H9 (cell line): ENCODE results near the gene IL18R1. TPM values are rescaled to one million over a fixed set of nuclear protein-coding genes. Genes with fewer than 3 reads are reported as not detected.

Experiments used
- DNase-seq: peaks from one replicate; pipeline ENCODE4 v3.0.0-alpha.2; 2017
- H2AFZ ChIP-seq: one replicate; pipeline ENCODE4 v1.6.1; 2013; ENCODE audit warnings: mild to moderate bottlenecking, low read length, control low read depth, moderate library complexity
- H2AK5ac ChIP-seq: 2 replicates; pipeline ENCODE4 v1.6.1; 2013; ENCODE audit warnings: low read length, control low read depth, mixed read lengths; ENCODE audit not compliant: insufficient read length
- H2BK120ac ChIP-seq: one replicate; pipeline ENCODE4 v1.6.1; 2013; ENCODE audit warnings: low read depth, mild to moderate bottlenecking, low read length, control low read depth, inconsistent platforms; ENCODE audit not compliant: poor library complexity, severe bottlenecking
- H2BK12ac ChIP-seq: 2 replicates; pipeline ENCODE4 v1.6.1; 2013; ENCODE audit warnings: low read length, control low read depth, mixed read lengths, low read depth; ENCODE audit not compliant: insufficient read length
- H2BK15ac ChIP-seq: 2 replicates; pipeline ENCODE4 v1.6.1; 2013; ENCODE audit warnings: low read depth, low read length, control low read depth
- H2BK20ac ChIP-seq: one replicate; pipeline ENCODE4 v1.6.1; 2013; ENCODE audit warnings: low read depth, mild to moderate bottlenecking, low read length, control low read depth, inconsistent platforms; ENCODE audit not compliant: poor library complexity, severe bottlenecking
- H2BK5ac ChIP-seq: 2 replicates; pipeline ENCODE4 v1.6.1; 2013; ENCODE audit warnings: low read length, control low read depth, mixed read lengths; ENCODE audit not compliant: insufficient read length
- H3K14ac ChIP-seq: 2 replicates; pipeline ENCODE4 v1.6.1; 2013; ENCODE audit warnings: low read length, control low read depth; ENCODE audit not compliant: insufficient read depth
- H3K18ac ChIP-seq: 2 replicates; pipeline ENCODE4 v1.6.1; 2013; ENCODE audit warnings: low read depth, mild to moderate bottlenecking, mixed read lengths, low read length, control low read depth; ENCODE audit not compliant: insufficient read length
- H3K23ac ChIP-seq: 2 replicates; pipeline ENCODE4 v1.6.1; 2013; ENCODE audit warnings: low read length, control low read depth, mixed read lengths, low read depth; ENCODE audit not compliant: insufficient read length
- H3K23me2 ChIP-seq: 2 replicates; pipeline ENCODE4 v1.6.1; 2013; ENCODE audit warnings: low read depth, mild to moderate bottlenecking, mixed read lengths, low read length, control low read depth; ENCODE audit not compliant: insufficient read length, poor library complexity, severe bottlenecking
- H3K27ac ChIP-seq: 2 replicates; pipeline ENCODE4 v1.5.1; 2013; ENCODE audit warnings: low read length, control low read depth, mixed read lengths, low read depth; ENCODE audit not compliant: insufficient read length
- H3K27me3 ChIP-seq: 2 replicates; pipeline ENCODE4 v1.6.1; 2013; ENCODE audit warnings: low read length, control low read depth, inconsistent platforms; ENCODE audit not compliant: insufficient read depth
- H3K4ac ChIP-seq: 2 replicates; pipeline ENCODE4 v1.6.1; 2013; ENCODE audit warnings: low read depth, mild to moderate bottlenecking, control low read depth, inconsistent platforms, low read length, moderate library complexity
- H3K4me1 ChIP-seq: 2 replicates; pipeline ENCODE4 v1.6.1; 2013; ENCODE audit warnings: low read length, control low read depth, inconsistent platforms; ENCODE audit not compliant: insufficient read depth
- H3K4me2 ChIP-seq: 2 replicates; pipeline ENCODE4 v1.6.1; 2013; ENCODE audit warnings: low read length, control low read depth, mixed read lengths; ENCODE audit not compliant: insufficient read length, insufficient read depth
- H3K56ac ChIP-seq: 2 replicates; pipeline ENCODE4 v1.6.1; 2013; ENCODE audit warnings: low read depth, mild to moderate bottlenecking, mixed read lengths, low read length, control low read depth; ENCODE audit not compliant: insufficient read length
- H3K79me1 ChIP-seq: 2 replicates; pipeline ENCODE4 v1.6.1; 2013; ENCODE audit warnings: low read depth, mild to moderate bottlenecking, moderate library complexity, low read length, control low read depth, inconsistent platforms; ENCODE audit not compliant: insufficient read depth, poor library complexity, severe bottlenecking
- H3K79me2 ChIP-seq: 2 replicates; pipeline ENCODE4 v1.6.1; 2013; ENCODE audit warnings: low read length, control low read depth, inconsistent platforms; ENCODE audit not compliant: insufficient read depth
- H3K9ac ChIP-seq: 2 replicates; pipeline ENCODE4 v1.6.1; 2013; ENCODE audit warnings: low read length, control low read depth, mixed read lengths; ENCODE audit not compliant: insufficient read length; ENCODE audit errors: extremely low read depth
- H3K9me3 ChIP-seq: one replicate; pipeline ENCODE4 v1.6.1; 2013; ENCODE audit warnings: low read depth, low read length, inconsistent platforms; ENCODE audit not compliant: control insufficient read depth
- H3T11ph ChIP-seq: one replicate; pipeline ENCODE4 v1.6.1; 2013; ENCODE audit warnings: mild to moderate bottlenecking, low read length, control low read depth, inconsistent platforms
- H4K20me1 ChIP-seq: one replicate; pipeline ENCODE4 v1.6.1; 2013; ENCODE audit not compliant: control insufficient read depth, insufficient read length, insufficient read depth
- H4K5ac ChIP-seq: 2 replicates; pipeline ENCODE4 v1.6.1; 2013; ENCODE audit warnings: low read depth, mild to moderate bottlenecking, mixed read lengths, low read length, control low read depth; ENCODE audit not compliant: insufficient read length
- H4K8ac ChIP-seq: replicated peaks from 2 replicates; pipeline ENCODE4 v1.6.1; 2013; ENCODE audit warnings: low read length, control low read depth, mixed read lengths, low read depth; ENCODE audit not compliant: insufficient read length
- H4K91ac ChIP-seq: 2 replicates; pipeline ENCODE4 v1.6.1; 2013; ENCODE audit warnings: low read depth, mild to moderate bottlenecking, moderate library complexity, mixed read lengths, low read length, control low read depth; ENCODE audit not compliant: insufficient read length
- H3K27ac Mint-ChIP-seq, 3 experiments: 2 replicates in 2 of 3; 3 replicates in 1 of 3; pipeline ENCODE4 v1.8.0; 2020 to 2021; ENCODE audit warnings: mixed read lengths in 3 of 3, mild to moderate bottlenecking in 1 of 3, moderate library complexity in 1 of 3
- H3K27me3 Mint-ChIP-seq: 2 replicates; pipeline ENCODE4 v1.8.0; 2021; ENCODE audit warnings: low read depth, mild to moderate bottlenecking, moderate library complexity, mixed read lengths
- H3K36me3 Mint-ChIP-seq, 3 experiments: 2 replicates in 2 of 3; 3 replicates in 1 of 3; pipeline ENCODE4 v1.8.0; 2020 to 2021; ENCODE audit warnings: low read depth in 3 of 3, mixed read lengths in 3 of 3; ENCODE audit not compliant: insufficient read depth in 1 of 3
- H3K4me1 Mint-ChIP-seq, 2 experiments: 2 replicates each; pipeline ENCODE4 v1.8.0; 2020; ENCODE audit warnings: mixed read lengths in 2 of 2
- H3K4me3 Mint-ChIP-seq, 2 experiments: 2 replicates in 1 of 2; 3 replicates in 1 of 2; pipeline ENCODE4 v1.8.0; 2020 to 2021; ENCODE audit warnings: mild to moderate bottlenecking in 2 of 2, mixed read lengths in 2 of 2, moderate library complexity in 1 of 2
- H3K9me3 Mint-ChIP-seq, 2 experiments: 2 replicates in 1 of 2; 3 replicates in 1 of 2; pipeline ENCODE4 v1.8.0; 2020; ENCODE audit warnings: mild to moderate bottlenecking in 2 of 2, mixed read lengths in 2 of 2, moderate library complexity in 1 of 2
- CTCF ChIP-seq: fragments of 200-600 bp; sonication (generic); conservative IDR thresholded peaks from 3 replicates; pipeline ENCODE4 v1.8.0; 2021; ENCODE audit warnings: antibody characterized with exemption, mild to moderate bottlenecking
- WGBS: extraction: QIAGEN DNeasy Blood & Tissue Kit; methylation state at CpG from one replicate; pipeline ENCODE4 v1.1.7; 2013; ENCODE audit warnings: missing lambda C conversion rate, low lambda C conversion rate, mixed read lengths; ENCODE audit not compliant: insufficient read length; ENCODE audit errors: extremely low coverage; 5-methylcytosine and 5-hydroxymethylcytosine counted together
- total RNA-seq: library from RNA; stranded (reverse); gene quantifications from 2 replicates; pipeline ENCODE4 v1.2.1, GENCODE V29; 2021

IL18R1 gene
- total RNA-seq, 1 experiment from 2014 or later, result not detected

- no peak overlapping the region for H2BK12ac ChIP-seq
- no peak overlapping the region for H2AFZ ChIP-seq
- H2BK15ac ChIP-seq, result no peak overlapping the region
- no peak overlapping the region for H3K4me2 ChIP-seq
- Mint-ChIP-seq H3K27me3 (peaks cover 18% of the 10 kb centered on the region), H3K36me3 (no peaks in the 10 kb centered on the region), H3K27ac (no peak overlapping the region), H3K4me1 (no peaks in the 10 kb centered on the region), H3K4me3 (no peak overlapping the region), H3K9me3 (peaks cover 12 to 17% of the 10 kb centered on the region in 2 experiments; a peak in 4 of 5 replicates)
- H3K4ac ChIP-seq, result no peak overlapping the region
- H2AK5ac ChIP-seq, result no peak overlapping the region
- no peak overlapping the region for H3K9ac ChIP-seq
- no CpG with 5 or more reads among the region's 1 CpG for whole genome bisulfite sequencing
- no peaks in the 10 kb centered on the region for H3K23me2 ChIP-seq
- H4K91ac ChIP-seq, result no peak overlapping the region
- no peaks in the 10 kb centered on the region for H3K9me3 ChIP-seq
- no peak overlapping the region for H4K5ac ChIP-seq
- no peak for DNase-seq
- no peak overlapping the region for H4K8ac ChIP-seq
- no peak overlapping the region for H3T11ph ChIP-seq
- H2BK120ac ChIP-seq, result no peak overlapping the region
- no peak overlapping the region for H2BK5ac ChIP-seq
- H3K18ac ChIP-seq, result no peak overlapping the region
- H3K27ac ChIP-seq, result no peak overlapping the region
- no peaks in the 10 kb centered on the region for H3K27me3 ChIP-seq
- H3K4me1 ChIP-seq, result no peaks in the 10 kb centered on the region
- TF ChIP-seq CTCF, result no peak
- H3K23ac ChIP-seq, result no peak overlapping the region
- no peak overlapping the region for H2BK20ac ChIP-seq
- no peaks in the 10 kb centered on the region for H4K20me1 ChIP-seq
- no peak overlapping the region for H3K14ac ChIP-seq
- no peaks in the 10 kb centered on the region for H3K79me2 ChIP-seq
- H3K56ac ChIP-seq, result no peak overlapping the region
- no peaks in the 10 kb centered on the region for H3K79me1 ChIP-seq
Measured at GRCh38 chr2:102417946-102418345, 62.4 kb downstream of the IL18R1 start.
